Vagina (tissue), 2 donors: Measurements from ENCODE around the gene ENPP7.

Experiments used
- CTCF ChIP-seq, 3 experiments: fragments of 450-650 bp in 2 of 3; fragments of 200-600 bp in 1 of 3; sonication (generic) in 1 of 3; IDR thresholded peaks; one replicate each; pipeline ENCODE4 v1.5.1; 2017 to 2019; ENCODE audit warnings: antibody characterized with exemption in 3 of 3, mild to moderate bottlenecking in 2 of 3, moderate library complexity in 2 of 3
- POLR2A ChIP-seq, 2 donors: fragments of 450-650 bp; IDR thresholded peaks; one replicate each; pipeline ENCODE4 v1.6.1; 2017; ENCODE audit warnings: antibody characterized with exemption in 2 of 2, mild to moderate bottlenecking in 2 of 2, moderate library complexity in 2 of 2
- POLR2AphosphoS5 ChIP-seq, 2 donors: sonication (generic); formaldehyde crosslinking; IDR thresholded peaks; one replicate each; pipeline ENCODE4 v1.9.0; 2017; ENCODE audit warnings: antibody characterized with exemption in 2 of 2, mild to moderate bottlenecking in 2 of 2, low read depth in 1 of 2; ENCODE audit not compliant: insufficient read depth in 1 of 2

GRCh38 chr17:79695293-79695790, 35.4 kb upstream of the ENPP7 start:
- TF ChIP-seq POLR2A (IDR thresholded peaks at IDR 0.05), result no peak
- TF ChIP-seq CTCF (IDR thresholded peaks at IDR 0.05), result no peak
- TF ChIP-seq POLR2AphosphoS5 (IDR thresholded peaks at IDR 0.05; ENCODE audit: insufficient read depth in 1 of 2, low read depth in 1 of 2), result no peak
